IPS DF 6.9 (cell line): ENCODE results near the gene DHRS3.
"Not testable (repeated sequence)": the region's sequence is repeated elsewhere in the genome, so short reads cannot be mapped to it uniquely, and the experiment has no call there.

ENCODE experiments used
- DNase-seq: peaks from one replicate; pipeline ENCODE4 v3.0.0-alpha.2; 2013; ENCODE audit warnings: low read depth, low spot score
- H3K27ac ChIP-seq: one replicate; pipeline ENCODE4 v1.5.1; 2013; ENCODE audit warnings: low read length, control low read depth
- H3K27me3 ChIP-seq: 2 replicates; pipeline ENCODE4 v1.6.1; 2013; ENCODE audit warnings: mild to moderate bottlenecking, low read length; ENCODE audit not compliant: control insufficient read depth, insufficient read depth
- H3K36me3 ChIP-seq: 2 replicates; pipeline ENCODE4 v1.6.1; 2013; ENCODE audit warnings: low read length; ENCODE audit not compliant: control insufficient read depth, insufficient read depth
- H3K4me1 ChIP-seq: 2 replicates; pipeline ENCODE4 v1.6.1; 2013; ENCODE audit warnings: low read length; ENCODE audit not compliant: control insufficient read depth, insufficient read depth
- H3K4me3 ChIP-seq: 2 replicates; pipeline ENCODE4 v1.5.1; 2013; ENCODE audit warnings: mild to moderate bottlenecking, low read length
- H3K9me3 ChIP-seq: 2 replicates; pipeline ENCODE4 v1.6.1; 2013; ENCODE audit warnings: low read length, inconsistent platforms; ENCODE audit not compliant: control insufficient read depth, insufficient read depth
- WGBS: extraction: QIAGEN DNeasy Blood & Tissue Kit; methylation state at CpG from one replicate; pipeline ENCODE4 v1.1.7; 2013; ENCODE audit warnings: mixed read lengths, missing lambda C conversion rate; ENCODE audit not compliant: insufficient read length, insufficient coverage; 5-methylcytosine and 5-hydroxymethylcytosine counted together

The DHRS3 gene

GRCh38 chr1:12573015-12573825, 44.8 kb downstream of the DHRS3 start:
- WGBS: no CpG with 5 or more reads among the region's 9 CpGs
- no peak for DNase-seq
- Histone ChIP-seq H3K4me3 (no peak overlapping the region), H3K27ac (no peak overlapping the region), H3K36me3 (0 out of 2 replicates have a peak, but pooled peaks cover 8% of the 10 kb centered on the region), H3K27me3 (no peaks in the 10 kb centered on the region), H3K4me1 (no peaks in the 10 kb centered on the region), H3K9me3 (no peaks in the 10 kb centered on the region)

GRCh38 chr1:12572522-12572921, 45.5 kb downstream of the DHRS3 start:
- WGBS: no CpG with 5 or more reads among the region's 7 CpGs
- Histone ChIP-seq H3K4me1 (no peaks in the 10 kb centered on the region), H3K27ac (no peak overlapping the region), H3K27me3 (no peaks in the 10 kb centered on the region), H3K4me3 (no peak overlapping the region), H3K9me3 (no peaks in the 10 kb centered on the region), H3K36me3 (0 out of 2 replicates have a peak, but pooled peaks cover 8% of the 10 kb centered on the region)
- no peak for DNase-seq

GRCh38 chr1:12570291-12570690, 47.7 kb downstream of the DHRS3 start:
- no peak for DNase-seq
- Histone ChIP-seq H3K4me1 (no peaks in the 10 kb centered on the region), H3K27ac (no peak overlapping the region), H3K9me3 (no peaks in the 10 kb centered on the region), H3K4me3 (no peak overlapping the region), H3K36me3 (0 out of 2 replicates have a peak, but pooled peaks cover 8% of the 10 kb centered on the region), H3K27me3 (no peaks in the 10 kb centered on the region)
- no CpG with 5 or more reads among the region's 5 CpGs for WGBS

GRCh38 chr1:12568009-12568767, 49.8 kb downstream of the DHRS3 start:
- WGBS: no CpG with 5 or more reads among the region's 14 CpGs
- Histone ChIP-seq H3K4me3 (no peak overlapping the region), H3K4me1 (no peaks in the 10 kb centered on the region), H3K36me3 (0 out of 2 replicates have a peak, but pooled peaks cover 4% of the 10 kb centered on the region), H3K27me3 (no peaks in the 10 kb centered on the region), H3K9me3 (no peaks in the 10 kb centered on the region), H3K27ac (no peak overlapping the region)
- no peak for DNase-seq

- H3K4me3 ChIP-seq: no peak overlapping the region
- H3K9me3 ChIP-seq: no peaks in the 10 kb centered on the region
- no peak for DNase-seq
- H3K27me3 ChIP-seq: no peaks in the 10 kb centered on the region
- H3K27ac ChIP-seq: no peak overlapping the region
- 0 out of 2 replicates have a peak, but pooled peaks cover 4% of the 10 kb centered on the region for H3K36me3 ChIP-seq
- no CpG with 5 or more reads among the region's 9 CpGs for WGBS
- no peaks in the 10 kb centered on the region for H3K4me1 ChIP-seq
Observed at GRCh38 chr1:12567288-12567819, 50.7 kb downstream of the DHRS3 start.

- no peaks in the 10 kb centered on the region for H3K27me3 ChIP-seq
- DNase-seq: no peak
- 0 out of 2 replicates have a peak, but pooled peaks cover 4% of the 10 kb centered on the region for H3K36me3 ChIP-seq
- H3K9me3 ChIP-seq: no peaks in the 10 kb centered on the region
- no peak overlapping the region for H3K4me3 ChIP-seq
- no CpG with 5 or more reads among the region's 9 CpGs for WGBS
- H3K27ac ChIP-seq: no peak overlapping the region
- no peaks in the 10 kb centered on the region for H3K4me1 ChIP-seq
Observed at GRCh38 chr1:12566484-12567287, 51.3 kb downstream of the DHRS3 start.

- H3K4me1 ChIP-seq: no peaks in the 10 kb centered on the region
- no peak for DNase-seq
- H3K27me3 ChIP-seq: no peaks in the 10 kb centered on the region
- H3K9me3 ChIP-seq: no peaks in the 10 kb centered on the region
- 0 out of 2 replicates have a peak, but pooled peaks cover 2% of the 10 kb centered on the region for H3K36me3 ChIP-seq
- no CpG with 5 or more reads among the region's 7 CpGs for WGBS
- no peak overlapping the region for H3K4me3 ChIP-seq
- no peak overlapping the region for H3K27ac ChIP-seq
Observed at GRCh38 chr1:12565966-12566352, 52.1 kb downstream of the DHRS3 start.

GRCh38 chr1:12565094-12565965, 52.7 kb downstream of the DHRS3 start:
- WGBS: no CpG with 5 or more reads among the region's 10 CpGs
- no peak overlapping the region for H3K4me3 ChIP-seq
- H3K27ac ChIP-seq: no peak overlapping the region
- H3K36me3 ChIP-seq: 0 out of 2 replicates have a peak, but pooled peaks cover 2% of the 10 kb centered on the region
- no peaks in the 10 kb centered on the region for H3K4me1 ChIP-seq
- no peaks in the 10 kb centered on the region for H3K27me3 ChIP-seq
- no peaks in the 10 kb centered on the region for H3K9me3 ChIP-seq
- DNase-seq: no peak

GRCh38 chr1:12564251-12564650, 53.8 kb downstream of the DHRS3 start:
- not testable (repeated sequence) for H3K4me3 ChIP-seq
- no CpG with 5 or more reads among the region's 3 CpGs for WGBS

More at GRCh38 chr1:12564251-12564650, 53.8 kb downstream of the DHRS3 start:
- DNase-seq, H3K4me1 ChIP-seq, H3K27ac ChIP-seq, H3K36me3 ChIP-seq, H3K27me3 ChIP-seq, H3K9me3 ChIP-seq: not testable (repeated sequence)
